NB4 (cell line): ENCODE measurements around the gene GMDS.

Experiments
- CTCF ChIP-seq: IDR thresholded peaks from one replicate; pipeline ENCODE4 v1.5.1; 2012; ENCODE audit warnings: low read depth, low read length
- POLR2A ChIP-seq: IDR thresholded peaks from 2 replicates; pipeline ENCODE4 v1.6.1; 2011; ENCODE audit warnings: mild to moderate bottlenecking; ENCODE audit not compliant: insufficient read length; ENCODE audit errors: extremely low read depth

GRCh38 chr6:2188397-2188796 lies 57.0 kb downstream of the GMDS start:
- TF ChIP-seq POLR2A (no peak), CTCF (no peak)
